Measurements from ENCODE around the gene COL4A4.
A peak's percentile ranks its signal among the peaks of the same experiment; 100 is the strongest.

Gene COL4A4

DNA sequence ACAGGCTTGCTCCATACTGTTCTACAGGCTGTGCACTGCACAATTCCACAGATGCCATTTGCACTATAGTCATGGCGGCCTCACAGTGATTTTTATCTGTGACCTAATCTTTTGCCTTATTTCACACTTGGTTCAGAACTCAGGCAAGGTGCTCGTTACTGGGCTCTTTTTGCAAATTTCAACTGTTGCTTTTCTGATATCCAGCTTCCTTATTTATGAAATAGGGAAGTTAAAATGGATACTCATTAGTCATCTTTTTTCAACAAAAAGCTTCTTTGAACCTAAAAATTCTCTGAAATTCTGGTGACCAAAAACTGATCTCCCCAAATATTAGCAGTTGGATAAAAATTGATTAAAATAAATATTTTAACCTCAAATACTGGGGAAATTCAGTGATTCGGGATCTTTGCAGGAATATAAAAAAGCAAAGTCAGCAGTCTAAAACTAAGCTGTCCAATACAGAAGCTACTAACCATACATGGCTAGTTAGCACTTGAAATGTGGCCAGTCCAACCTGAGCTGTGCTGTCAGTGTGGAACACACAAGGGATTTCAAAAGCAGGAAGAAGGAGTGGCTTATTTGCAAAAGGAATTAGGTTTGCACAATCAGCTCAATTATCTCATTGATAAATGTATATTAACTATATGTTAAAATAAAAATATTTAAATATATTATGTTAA lies 134.4 kb downstream of the COL4A4 start:
- no peak for DNase-seq

GRCh38 chr2:227025510-227025909 lies 138.5 kb downstream of the COL4A4 start:
- no peak for DNase-seq

GRCh38 chr2:227022608-227023007 lies 141.4 kb downstream of the COL4A4 start:
- DNase-seq, result no peak

DNA sequence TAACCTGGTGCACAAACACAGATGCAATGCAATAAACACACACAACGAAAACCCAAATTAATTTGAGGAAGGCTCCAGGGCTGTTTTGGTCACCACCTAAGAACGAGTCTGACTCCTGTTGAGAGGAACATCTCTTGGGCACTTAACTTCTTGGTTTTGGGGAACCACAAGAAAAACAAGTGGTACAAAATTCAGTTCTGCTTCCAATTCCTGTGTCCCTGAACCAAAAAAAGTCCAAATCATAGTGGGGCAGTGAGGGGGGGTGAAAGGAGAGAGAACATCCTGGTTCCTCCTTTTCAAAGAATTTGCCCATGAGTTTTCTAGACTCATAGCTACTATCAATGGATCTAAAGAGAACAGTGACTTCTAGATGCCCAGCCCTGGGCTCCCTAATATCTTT lies 143.6 kb downstream of the COL4A4 start:
- DNase-seq, result no peak

- DNase-seq, result no peak
These were observed 147.1 kb downstream of the COL4A4 start for GRCh38 chr2:227016894-227017293.

DNA sequence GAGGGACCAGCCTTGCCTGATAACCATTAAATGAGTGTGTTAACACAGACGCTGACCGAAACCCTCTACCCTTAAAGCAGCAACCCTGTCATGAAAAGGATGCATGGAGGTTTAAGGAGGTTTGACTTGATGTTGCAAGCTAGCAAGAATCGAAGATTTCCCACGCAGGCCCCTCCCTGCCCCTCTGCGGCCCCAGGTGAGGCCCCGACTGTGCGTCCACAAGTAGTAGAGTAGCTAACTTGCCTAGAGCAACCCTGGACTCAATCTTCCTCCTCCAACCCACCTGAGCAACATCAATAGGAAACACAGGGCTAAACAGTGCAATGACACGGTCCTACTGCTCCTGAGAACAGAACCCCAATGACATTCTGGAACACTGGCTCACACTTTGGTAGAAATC lies 150.1 kb downstream of the COL4A4 start:
- DNase-seq, result no peak

DNA sequence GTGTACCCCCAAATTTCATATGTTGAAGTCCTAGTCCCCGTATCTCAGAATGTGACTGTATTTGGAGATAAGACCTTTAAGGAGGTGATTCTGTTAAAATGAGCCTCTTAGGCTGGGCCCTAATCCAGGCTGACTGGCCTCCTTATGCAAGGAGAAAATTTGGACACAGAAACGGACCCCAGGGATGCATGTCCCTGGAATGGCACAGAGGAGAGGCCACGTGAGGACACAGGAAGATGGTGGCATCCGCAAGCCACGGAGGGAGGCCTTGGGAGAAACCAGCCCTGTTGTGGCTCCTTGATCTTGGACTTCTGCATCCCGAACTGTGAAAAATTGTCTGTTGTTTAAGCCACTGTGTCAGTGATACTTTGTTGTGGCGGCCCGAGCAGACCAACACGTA lies 150.7 kb downstream of the COL4A4 start:
- no peak for DNase-seq

- no peak for DNase-seq
These were observed 153.6 kb downstream of the COL4A4 start for GRCh38 chr2:227010433-227010832.

GRCh38 chr2:227007940-227008339 lies 156.1 kb downstream of the COL4A4 start:
- no peak for DNase-seq

GRCh38 chr2:227007148-227007547 lies 156.9 kb downstream of the COL4A4 start:
- DNase-seq, result no peak

DNA sequence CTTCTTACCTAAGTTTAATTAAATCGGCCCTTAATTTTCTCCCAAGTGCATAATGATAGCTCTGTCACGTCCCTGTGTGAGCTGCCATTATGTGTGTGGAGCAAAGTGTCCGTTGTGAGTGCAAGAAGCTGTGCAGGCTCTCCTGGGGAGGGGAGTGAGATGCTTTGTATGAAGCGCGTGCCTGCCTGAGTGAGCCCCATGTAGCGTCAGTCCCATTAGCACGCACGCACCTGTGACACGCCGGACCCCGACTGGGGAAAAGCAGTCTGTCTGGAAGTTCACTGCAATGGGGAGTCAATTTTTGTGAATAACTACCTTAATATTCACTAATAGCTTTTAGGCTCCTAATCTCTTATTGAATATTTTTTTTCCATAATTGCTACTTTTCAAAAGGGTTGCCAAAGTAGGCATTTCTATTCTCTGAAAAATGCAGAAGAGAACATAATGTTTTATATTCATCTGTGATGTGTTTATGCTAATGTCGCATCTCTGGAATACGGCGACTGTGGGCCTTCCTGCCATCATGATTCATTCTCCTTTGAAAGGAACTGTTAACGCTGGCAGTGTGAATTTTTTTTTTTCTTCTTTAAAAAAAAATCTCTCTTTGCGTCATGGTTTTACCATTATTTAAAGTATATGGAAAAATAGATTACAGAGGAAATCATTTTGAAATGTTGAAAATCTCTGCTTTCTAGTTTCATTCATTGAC lies 157.7 kb downstream of the COL4A4 start:
- no peak for DNase-seq

- no peak for DNase-seq
These were observed 159.5 kb downstream of the COL4A4 start for GRCh38 chr2:227004482-227004881.

GRCh38 chr2:227000123-227000522 lies 163.9 kb downstream of the COL4A4 start:
- DNase-seq, result peak; percentile 34 to 42

- no peak for DNase-seq
These were observed 164.3 kb downstream of the COL4A4 start for GRCh38 chr2:226999661-227000060.

GRCh38 chr2:226995625-226996041 lies 168.4 kb downstream of the COL4A4 start:
- no peak for DNase-seq

GRCh38 chr2:226994775-226995174 lies 169.2 kb downstream of the COL4A4 start:
- peak in 1 of 2 experiments; percentile 8 for DNase-seq

GRCh38 chr2:226993171-226993570 lies 170.8 kb downstream of the COL4A4 start:
- no peak for DNase-seq

- no peak for DNase-seq
These were observed 172.3 kb downstream of the COL4A4 start for GRCh38 chr2:226991663-226992062.

GRCh38 chr2:226985583-226985946 lies 178.4 kb downstream of the COL4A4 start:
- no peak for DNase-seq

GRCh38 chr2:226984750-226985582 lies 179.0 kb downstream of the COL4A4 start:
- peak; percentile 40 to 65 for DNase-seq

- no peak for DNase-seq
These were observed 179.9 kb downstream of the COL4A4 start for GRCh38 chr2:226983895-226984749.

DNA sequence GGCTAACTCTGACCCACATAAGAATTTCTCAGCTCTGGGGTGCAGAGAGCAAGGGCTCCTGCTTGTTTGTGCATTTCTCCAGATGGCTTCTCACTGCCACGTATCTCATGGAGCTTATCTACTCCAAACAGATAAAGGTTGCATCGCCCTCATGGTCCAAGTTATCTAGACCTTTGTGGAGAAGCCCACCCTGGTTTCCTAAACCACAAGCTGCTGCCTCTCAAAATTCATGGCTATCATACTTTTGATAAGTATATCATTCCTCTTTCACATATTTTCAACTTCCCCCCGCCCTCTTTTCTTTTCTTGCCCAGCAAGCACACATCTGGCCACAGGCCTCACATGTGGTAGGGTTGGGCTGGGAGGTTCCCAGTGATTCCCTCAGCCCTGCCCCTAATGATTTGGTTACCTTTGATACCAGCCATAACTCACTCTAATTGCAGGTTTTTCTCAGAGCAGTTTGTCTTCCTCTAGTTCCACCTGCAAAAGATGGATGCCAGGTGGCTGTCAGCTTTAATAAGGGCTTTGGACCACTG lies 182.1 kb downstream of the COL4A4 start:
- no peak for DNase-seq

DNA sequence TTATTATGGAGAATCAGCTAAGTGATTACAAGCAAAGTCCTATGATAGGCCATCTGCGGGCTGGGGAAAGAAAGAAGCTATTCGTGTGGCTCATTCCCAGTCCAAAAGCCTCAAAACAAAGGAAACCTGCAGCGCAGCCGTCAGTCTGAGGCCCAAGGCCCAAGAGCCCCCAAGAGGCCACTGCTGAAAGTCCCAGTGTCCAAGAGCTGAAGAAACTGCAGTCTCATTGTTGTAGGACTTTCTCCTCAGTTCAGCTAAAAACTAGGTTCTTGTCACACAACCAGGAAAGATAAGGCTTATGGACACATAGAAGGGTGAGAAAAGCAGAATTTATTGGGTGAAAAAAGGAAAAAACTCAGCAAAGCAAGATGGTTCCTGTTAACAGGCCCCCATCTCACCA lies 185.0 kb downstream of the COL4A4 start:
- no peak for DNase-seq
